DOHH2 (cell line): ENCODE measurements around the gene C11orf52.

Source experiments
- H3F3A ChIP-seq: fragments of 200-600 bp; sonication (generic), shearing (Covaris generic); 2 replicates; pipeline ENCODE4 v1.6.0; 2016; ENCODE audit warnings: antibody characterized with exemption, mild to moderate bottlenecking; ENCODE audit not compliant: control insufficient read depth, insufficient read depth
- H3K27ac ChIP-seq: fragments of 200-600 bp; sonication (generic); 2 replicates; pipeline ENCODE4 v1.5.1; 2014; ENCODE audit warnings: low read depth, mild to moderate bottlenecking, low read length, moderate library complexity
- H3K27me3 ChIP-seq: fragments of 200-600 bp; sonication (generic); 2 replicates; pipeline ENCODE4 v1.6.1; 2014; ENCODE audit warnings: mild to moderate bottlenecking, low read length, mixed read lengths; ENCODE audit not compliant: control insufficient read depth
- H3K36me3 ChIP-seq: fragments of 200-600 bp; sonication (generic); 2 replicates; pipeline ENCODE4 v1.6.1; 2014; ENCODE audit warnings: mild to moderate bottlenecking, low read length, moderate library complexity, mixed read lengths; ENCODE audit not compliant: control insufficient read depth
- H3K4me1 ChIP-seq: fragments of 200-600 bp; sonication (generic); 2 replicates; pipeline ENCODE4 v1.6.1; 2014; ENCODE audit warnings: mild to moderate bottlenecking, low read length, mixed read lengths; ENCODE audit not compliant: control insufficient read depth
- H3K4me2 ChIP-seq: fragments of 200-600 bp; sonication (generic); 2 replicates; pipeline ENCODE4 v1.6.0; 2014; ENCODE audit warnings: mild to moderate bottlenecking, low read length, moderate library complexity
- H3K4me3 ChIP-seq: fragments of 200-600 bp; sonication (generic); 2 replicates; pipeline ENCODE4 v1.5.1; 2014; ENCODE audit warnings: mild to moderate bottlenecking, low read length, mixed read lengths
- H3K79me2 ChIP-seq: fragments of 200-600 bp; sonication (generic); 2 replicates; pipeline ENCODE4 v1.6.1; 2014; ENCODE audit warnings: mild to moderate bottlenecking, low read length, mixed read lengths; ENCODE audit not compliant: control insufficient read depth
- H3K9me2 ChIP-seq: fragments of 200-600 bp; sonication (generic); replicated peaks from 2 replicates; pipeline ENCODE4 v1.6.1; 2014; ENCODE audit warnings: mild to moderate bottlenecking, low read length, mixed read lengths; ENCODE audit not compliant: control insufficient read depth
- H3K9me3 ChIP-seq: fragments of 200-600 bp; sonication (generic); 2 replicates; pipeline ENCODE4 v1.6.1; 2014; ENCODE audit warnings: antibody characterized with exemption, low read length, mixed read lengths; ENCODE audit not compliant: control insufficient read depth, insufficient read depth
- H4K20me1 ChIP-seq: fragments of 200-600 bp; sonication (generic); 2 replicates; pipeline ENCODE4 v1.6.0; 2014; ENCODE audit warnings: low read depth, mild to moderate bottlenecking, antibody characterized with exemption, low read length, moderate library complexity; ENCODE audit not compliant: control insufficient read depth, insufficient read depth
- EZH2phosphoT487 ChIP-seq: fragments of 200-600 bp; sonication (generic); IDR thresholded peaks from 2 replicates; pipeline ENCODE4 v1.6.1; 2017; ENCODE audit warnings: borderline replicate concordance, mild to moderate bottlenecking, antibody characterized with exemption, low read length, moderate library complexity, mixed read lengths
- TF ChIP-seq, protein P1 (sequence below): fragments of 200-600 bp; sonication (generic); IDR thresholded peaks from one replicate; pipeline ENCODE4 v1.5.1; 2014; ENCODE audit warnings: antibody characterized with exemption, mild to moderate bottlenecking, low read depth, low read length; ENCODE audit not compliant: poor library complexity, severe bottlenecking

The C11orf52 gene

DNA sequence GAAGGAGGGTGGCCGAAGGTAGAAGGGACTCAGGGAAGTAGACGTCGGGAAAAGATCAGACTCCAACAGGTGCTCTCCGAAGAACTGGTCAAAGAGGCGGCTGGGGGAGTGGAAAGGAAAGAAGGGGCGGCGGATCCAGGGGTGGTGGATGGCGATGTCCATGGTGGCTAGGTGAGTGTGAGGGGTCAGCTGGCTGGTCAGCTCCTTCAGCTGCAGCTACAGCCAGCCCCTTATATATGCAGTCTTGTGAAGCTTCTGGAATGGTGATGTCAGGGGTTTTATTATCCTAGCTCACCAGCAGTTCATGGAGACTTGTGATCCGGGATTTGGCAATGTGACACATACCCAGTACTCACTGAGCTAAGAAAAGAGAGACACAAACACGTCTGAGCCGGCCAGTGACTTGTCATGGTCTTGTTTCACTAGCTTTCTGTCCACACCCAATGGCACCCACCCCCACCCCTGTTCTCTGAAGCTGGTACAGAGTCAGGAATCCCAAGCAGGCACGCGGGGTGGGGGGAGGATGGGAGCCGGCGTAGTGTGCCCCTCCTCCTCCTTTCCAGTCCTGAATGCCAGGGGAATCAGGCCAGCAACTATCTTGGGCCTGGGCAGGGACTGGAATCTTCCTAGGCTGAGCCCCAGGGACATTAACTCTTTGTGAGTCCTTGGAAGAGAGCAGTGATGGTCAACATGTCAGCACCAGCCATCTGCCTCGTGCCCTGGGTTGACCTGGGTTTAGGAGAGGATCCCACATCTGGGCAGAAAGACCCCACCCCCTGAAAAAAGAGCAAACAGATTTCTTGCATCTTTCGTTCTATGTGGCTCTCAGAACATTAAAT, 6.9 kb upstream of the C11orf52 start, which contains the start of gene CRYAB:
TSS of gene CRYAB (minus strand) at position 208 of the 839 bp plus-strand sequence. CDS start at position 162, 46 bp downstream.
- Histone ChIP-seq H3K9me2 (no peaks in the 10 kb centered on the region), H3F3A (no peaks in the 10 kb centered on the region), H3K9me3 (no peaks in the 10 kb centered on the region), H3K36me3 (no peaks in the 10 kb centered on the region), H3K4me3 (no peak within 1 kb of the TSS), H3K4me2 (no peak within 1 kb of the TSS), H3K4me1 (no peaks in the 10 kb centered on the region), H3K27ac (no peak within 1 kb of the TSS), H3K27me3 (peaks cover 56% of the 10 kb centered on the region), H4K20me1 (no peaks in the 10 kb centered on the region), H3K79me2 (no peaks in the 10 kb centered on the region)
- TF ChIP-seq EZH2phosphoT487 = no peak
- TF ChIP-seq, protein P1, sequence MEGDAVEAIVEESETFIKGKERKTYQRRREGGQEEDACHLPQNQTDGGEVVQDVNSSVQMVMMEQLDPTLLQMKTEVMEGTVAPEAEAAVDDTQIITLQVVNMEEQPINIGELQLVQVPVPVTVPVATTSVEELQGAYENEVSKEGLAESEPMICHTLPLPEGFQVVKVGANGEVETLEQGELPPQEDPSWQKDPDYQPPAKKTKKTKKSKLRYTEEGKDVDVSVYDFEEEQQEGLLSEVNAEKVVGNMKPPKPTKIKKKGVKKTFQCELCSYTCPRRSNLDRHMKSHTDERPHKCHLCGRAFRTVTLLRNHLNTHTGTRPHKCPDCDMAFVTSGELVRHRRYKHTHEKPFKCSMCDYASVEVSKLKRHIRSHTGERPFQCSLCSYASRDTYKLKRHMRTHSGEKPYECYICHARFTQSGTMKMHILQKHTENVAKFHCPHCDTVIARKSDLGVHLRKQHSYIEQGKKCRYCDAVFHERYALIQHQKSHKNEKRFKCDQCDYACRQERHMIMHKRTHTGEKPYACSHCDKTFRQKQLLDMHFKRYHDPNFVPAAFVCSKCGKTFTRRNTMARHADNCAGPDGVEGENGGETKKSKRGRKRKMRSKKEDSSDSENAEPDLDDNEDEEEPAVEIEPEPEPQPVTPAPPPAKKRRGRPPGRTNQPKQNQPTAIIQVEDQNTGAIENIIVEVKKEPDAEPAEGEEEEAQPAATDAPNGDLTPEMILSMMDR = no peak

DNA sequence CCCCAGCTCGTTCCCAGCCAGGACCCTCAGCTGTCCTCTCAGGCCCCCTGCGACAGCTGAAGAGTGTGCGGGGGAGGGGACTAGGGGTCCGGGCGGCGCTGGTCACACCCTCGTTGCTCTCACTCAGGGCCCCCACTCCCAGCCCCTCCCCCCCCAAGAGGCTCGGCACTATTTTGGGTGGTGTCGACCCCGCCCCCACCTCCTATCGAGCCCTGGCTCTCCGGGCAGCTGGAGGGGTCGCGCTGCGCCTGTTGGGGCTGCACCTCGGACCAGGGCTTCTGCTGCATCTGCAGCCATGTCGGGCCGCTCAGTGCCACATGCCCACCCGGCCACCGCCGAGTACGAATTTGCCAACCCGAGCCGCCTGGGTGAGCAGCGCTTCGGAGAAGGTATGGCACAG, 6.2 kb upstream of the C11orf52 start, which contains the start of gene HSPB2:
TSS of gene HSPB2 (plus strand) at position 200 of the 400 bp plus-strand sequence. CDS start at position 296, 96 bp downstream.
- no peak within 1 kb of the TSS for H3K4me3 ChIP-seq

DNA sequence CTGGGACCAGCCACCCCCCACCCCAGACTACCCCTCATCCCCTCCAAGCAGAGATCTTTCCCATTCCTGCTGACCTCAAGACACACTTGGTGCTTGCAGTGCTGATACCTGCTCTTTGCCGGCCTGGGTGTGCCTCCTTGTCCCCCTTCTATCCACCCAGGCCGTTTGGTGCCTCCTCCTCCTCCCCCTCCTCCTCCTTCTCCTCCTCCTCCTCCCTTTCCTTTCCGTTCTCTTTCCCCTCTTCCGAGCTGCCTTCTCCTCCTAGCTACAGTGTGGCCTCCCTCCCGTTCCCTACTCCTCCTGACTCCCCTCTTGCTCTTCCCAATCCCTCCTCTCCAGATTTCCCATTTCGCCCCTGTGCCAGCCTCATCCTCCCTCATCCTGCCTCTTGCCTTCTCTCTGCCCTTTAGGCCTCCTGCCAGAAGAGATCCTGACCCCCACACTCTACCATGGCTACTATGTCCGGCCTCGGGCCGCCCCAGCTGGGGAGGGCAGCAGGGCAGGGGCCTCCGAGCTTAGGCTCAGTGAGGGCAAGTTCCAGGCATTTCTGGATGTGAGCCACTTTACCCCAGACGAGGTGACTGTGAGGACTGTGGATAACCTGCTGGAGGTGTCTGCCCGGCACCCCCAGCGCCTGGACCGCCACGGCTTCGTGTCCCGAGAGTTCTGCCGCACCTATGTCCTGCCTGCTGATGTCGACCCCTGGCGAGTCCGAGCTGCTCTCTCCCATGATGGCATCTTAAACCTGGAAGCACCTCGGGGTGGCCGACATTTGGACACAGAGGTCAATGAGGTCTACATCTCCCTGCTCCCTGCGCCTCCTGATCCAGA, 5.5 kb upstream of the C11orf52 start:
- H3K4me2 ChIP-seq = no peak overlapping the region
- no peaks in the 10 kb centered on the region for H3K4me1 ChIP-seq
- no peaks in the 10 kb centered on the region for H3K79me2 ChIP-seq
- no peaks in the 10 kb centered on the region for H3K9me3 ChIP-seq
- H3K36me3 ChIP-seq = no peaks in the 10 kb centered on the region
- peaks cover 56% of the 10 kb centered on the region for H3K27me3 ChIP-seq
- no peaks in the 10 kb centered on the region for H3K9me2 ChIP-seq
- H3F3A ChIP-seq = no peaks in the 10 kb centered on the region
- no peaks in the 10 kb centered on the region for H4K20me1 ChIP-seq
- TF ChIP-seq, protein P1 = no peak
- TF ChIP-seq EZH2phosphoT487 = no peak
- no peak overlapping the region for H3K27ac ChIP-seq
- H3K4me3 ChIP-seq = no peak overlapping the region

More for the DNA sequence above, 6.2 kb upstream of the C11orf52 start, which contains the start of gene HSPB2:
- no peaks in the 10 kb centered on the region for H3K79me2 ChIP-seq
- H3K36me3 ChIP-seq = no peaks in the 10 kb centered on the region
- H4K20me1 ChIP-seq = no peaks in the 10 kb centered on the region
- H3K27me3 ChIP-seq = peaks cover 56% of the 10 kb centered on the region
- H3F3A ChIP-seq = no peaks in the 10 kb centered on the region
- TF ChIP-seq EZH2phosphoT487 = no peak
- TF ChIP-seq, protein P1 = no peak
- H3K9me2 ChIP-seq = no peaks in the 10 kb centered on the region
- no peaks in the 10 kb centered on the region for H3K9me3 ChIP-seq
- no peak within 1 kb of the TSS for H3K4me2 ChIP-seq
- no peak within 1 kb of the TSS for H3K27ac ChIP-seq
- no peaks in the 10 kb centered on the region for H3K4me1 ChIP-seq
